Uterus (tissue), 2 donors: Measurements from ENCODE around the gene VEGFD.

Source experiments
- CTCF ChIP-seq, 4 experiments: fragments of 200-600 bp in 2 of 4; fragments of 450-650 bp in 2 of 4; sonication (generic) in 2 of 4; IDR thresholded peaks; one replicate each; pipeline ENCODE4 v1.5.1; 2016 to 2019; ENCODE audit warnings: antibody characterized with exemption in 4 of 4, mild to moderate bottlenecking in 2 of 4, moderate library complexity in 1 of 4
- POLR2A ChIP-seq, 2 donors: fragments of 450-650 bp; IDR thresholded peaks; one replicate each; pipeline ENCODE4 v1.6.1; 2016; ENCODE audit warnings: antibody characterized with exemption in 2 of 2, mild to moderate bottlenecking in 1 of 2, moderate library complexity in 1 of 2

GRCh38 chrX:15418041-15418706 lies 34.0 kb upstream of the VEGFD start:
- TF ChIP-seq CTCF (IDR thresholded peaks at IDR 0.05) (no peak), POLR2A (IDR thresholded peaks at IDR 0.05) (no peak)
